Amniotic stem cell (primary cell): ENCODE results near the gene HSF2.
A peak's percentile ranks its signal among the peaks of the same experiment; 100 is the strongest.
"Not testable (repeated sequence)": the region's sequence is repeated elsewhere in the genome, so short reads cannot be mapped to it uniquely, and the experiment has no call there.

Source experiments
- DNase-seq: peaks from one replicate; lab custom pipeline; 2025; lab: John Stamatoyannopoulos, UW

Gene HSF2

DNA sequence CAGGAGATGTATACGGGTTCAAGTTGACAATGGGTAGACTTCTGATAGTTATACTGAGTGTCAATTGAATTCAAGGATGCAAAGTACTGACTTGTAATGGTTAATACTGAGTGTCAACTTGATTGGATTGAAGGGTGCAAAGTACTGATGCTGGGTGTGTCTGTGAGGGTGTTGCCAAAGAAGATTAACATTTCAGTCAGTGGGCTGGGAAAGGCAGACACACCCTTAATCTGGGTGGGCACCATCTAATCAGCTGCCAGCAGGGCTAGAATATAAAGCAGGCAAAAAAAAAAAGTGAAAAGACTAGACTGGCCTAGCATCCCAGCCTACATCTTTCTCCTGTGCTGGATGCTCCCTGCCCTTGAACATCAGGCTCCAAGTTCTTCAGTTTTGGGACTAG is 55.7 kb downstream of the HSF2 start:
- not testable (repeated sequence) for DNase-seq

DNA sequence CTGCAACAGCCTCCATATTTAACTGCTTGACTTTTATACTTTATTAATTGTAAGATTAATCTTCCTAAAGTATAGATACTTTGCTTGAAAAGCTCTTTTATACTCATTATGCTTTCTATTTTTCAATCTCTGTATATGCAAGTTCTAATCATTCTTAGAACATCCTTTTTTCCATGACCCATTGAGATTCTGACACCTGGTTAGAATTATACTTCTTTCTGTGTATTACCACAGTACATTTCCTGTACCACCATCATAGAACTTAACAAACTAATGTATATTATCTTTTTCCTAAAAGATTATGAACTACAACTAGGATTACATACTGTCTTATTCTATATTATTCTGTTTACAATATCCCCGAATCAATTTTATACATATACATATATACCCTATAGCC is 58.6 kb downstream of the HSF2 start:
- no peak for DNase-seq

DNA sequence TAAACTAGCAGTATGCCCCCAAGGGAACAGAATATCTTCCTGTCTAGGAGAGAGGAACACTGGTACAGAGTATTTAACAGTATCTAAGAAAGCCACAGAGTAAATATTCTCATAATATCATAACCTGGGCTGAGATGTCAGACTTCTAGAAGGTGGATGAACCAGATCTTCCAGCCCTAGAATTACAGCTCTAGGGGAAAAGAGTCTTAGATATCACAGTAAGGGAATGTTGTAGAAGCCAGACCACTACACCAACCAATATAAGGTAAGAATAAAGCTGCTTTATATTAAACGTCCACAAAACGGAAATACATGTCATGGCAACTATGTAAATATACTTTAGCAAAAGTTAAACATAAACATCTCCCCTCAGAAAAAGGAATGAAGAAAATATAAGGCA is 59.8 kb downstream of the HSF2 start:
- no peak for DNase-seq

DNA sequence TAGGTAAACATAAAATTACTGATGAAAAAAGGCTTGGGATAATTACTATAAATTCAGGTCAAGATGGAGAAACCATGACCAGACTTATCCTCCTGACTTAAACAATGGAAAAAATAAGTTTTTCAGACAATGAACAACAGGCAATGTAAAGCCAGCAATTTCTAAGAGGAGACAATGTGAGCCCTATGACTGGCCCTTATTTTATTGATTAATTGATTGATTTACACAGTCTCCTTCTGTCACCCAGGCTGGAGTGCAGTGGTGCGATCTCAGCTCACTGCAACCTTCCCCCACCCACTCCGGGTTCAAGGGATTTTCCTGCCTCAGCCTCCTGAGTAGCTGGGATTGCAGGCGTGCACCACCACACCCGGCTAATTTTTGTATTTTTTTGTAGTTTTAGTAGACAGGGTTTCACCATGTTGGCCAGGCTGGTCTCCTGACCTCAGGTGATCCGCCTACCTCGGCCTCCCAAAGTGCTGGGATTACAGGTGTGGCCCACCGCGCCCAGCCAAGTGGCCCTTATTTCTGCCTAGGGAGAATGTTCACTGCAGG is 60.5 kb downstream of the HSF2 start:
- DNase-seq = not testable (repeated sequence)

DNA sequence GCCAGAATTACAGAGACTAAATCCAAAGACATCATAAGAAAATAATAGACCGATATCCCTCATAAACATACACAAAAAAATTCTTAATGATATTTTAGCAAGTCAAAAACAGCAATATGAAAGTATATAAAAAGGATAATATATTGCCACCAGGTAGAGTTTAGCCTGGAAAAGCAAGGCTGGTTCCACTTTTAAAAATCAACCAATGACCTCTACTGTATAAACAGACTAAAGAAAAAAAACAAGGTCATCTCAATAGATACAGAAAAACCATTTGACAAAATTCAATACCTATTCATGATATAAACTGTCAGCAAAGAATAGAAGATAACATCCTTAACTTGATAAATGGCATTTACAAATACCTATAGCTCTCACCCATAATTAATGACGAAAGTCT is 62.4 kb downstream of the HSF2 start:
- DNase-seq = no peak

DNA sequence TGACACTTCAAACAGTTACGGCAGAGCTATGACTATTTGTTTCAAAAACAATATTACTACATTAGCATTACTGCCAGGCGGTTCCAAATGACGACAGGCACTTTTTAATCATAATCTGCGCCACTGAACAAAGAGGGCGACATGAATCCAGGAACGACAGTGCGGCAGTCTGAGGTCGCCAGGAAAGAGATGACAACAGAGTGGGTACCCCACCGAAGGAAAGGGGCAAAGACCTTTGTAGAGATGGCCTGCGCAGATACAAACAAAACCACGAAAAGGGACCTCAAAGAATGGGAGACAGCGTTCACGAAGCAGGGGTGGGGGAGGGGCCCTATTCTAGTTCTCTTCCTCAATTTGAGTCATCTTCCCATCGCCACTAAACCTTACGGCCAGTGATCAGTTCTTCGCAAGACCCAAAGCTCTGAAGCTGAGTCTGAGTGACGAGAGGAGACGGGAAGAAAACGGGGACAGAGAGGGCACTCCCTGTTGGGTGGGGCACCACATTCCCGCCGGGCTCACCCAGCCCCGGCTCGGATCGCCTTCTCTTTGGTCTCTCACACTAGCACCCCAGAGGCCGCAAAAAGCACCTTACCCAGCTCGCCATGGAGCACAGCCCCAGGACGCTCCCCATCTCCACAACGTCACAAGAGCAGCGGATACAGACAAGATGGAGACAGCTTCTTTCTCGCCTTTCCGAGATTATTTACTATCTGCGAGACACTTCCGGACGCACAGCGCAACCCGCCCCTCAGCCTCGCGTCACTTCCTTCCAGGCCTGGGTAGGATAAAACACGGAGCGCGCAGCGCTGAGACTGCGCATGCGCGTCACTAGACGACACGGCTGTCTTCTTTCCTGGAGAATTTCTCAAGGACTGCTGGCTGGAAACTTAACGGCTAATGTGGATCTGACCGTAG is 71.9 kb downstream of the HSF2 start, which contains the start of gene SERINC1:
SERINC1 (minus strand) TSS at position 701 of the 915 bp plus-strand sequence; CDS start at position 631, 70 bp downstream.
- peak; percentile 91 for DNase-seq

DNA sequence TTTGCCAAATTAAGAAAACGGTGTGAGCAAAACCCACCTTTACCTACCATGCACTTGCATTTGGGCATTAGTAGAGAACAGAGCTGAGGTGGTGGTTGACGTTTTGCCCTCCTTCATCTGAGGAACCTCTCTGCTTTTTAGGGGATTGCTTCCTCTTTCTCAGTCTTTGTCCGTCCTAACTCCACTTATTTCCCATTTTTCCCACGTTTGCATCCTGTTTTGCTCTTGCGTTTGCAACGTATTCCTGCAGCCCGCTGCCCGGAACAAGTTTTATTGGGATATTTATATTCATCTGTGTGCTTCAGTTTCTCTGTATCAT is 72.5 kb downstream of the HSF2 start:
- no peak for DNase-seq

DNA sequence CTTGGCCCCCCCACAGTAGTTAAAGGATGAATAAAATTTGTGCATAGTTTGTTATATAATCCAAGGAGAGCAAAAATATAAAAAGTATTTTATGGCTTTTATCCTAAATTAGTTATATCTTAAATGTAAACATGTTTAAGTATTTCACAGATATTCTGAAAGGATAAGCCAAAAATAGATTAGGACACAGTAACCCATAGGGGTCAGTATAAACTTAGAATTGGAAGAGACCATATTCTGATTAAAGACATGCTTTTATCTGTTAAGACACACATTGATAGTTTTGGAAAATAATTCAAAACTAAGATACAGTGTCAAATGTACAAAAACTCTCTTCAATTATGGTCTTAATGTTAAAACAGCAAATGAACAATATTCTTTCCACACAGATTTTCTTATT is 76.7 kb downstream of the HSF2 start:
- DNase-seq = no peak

DNA sequence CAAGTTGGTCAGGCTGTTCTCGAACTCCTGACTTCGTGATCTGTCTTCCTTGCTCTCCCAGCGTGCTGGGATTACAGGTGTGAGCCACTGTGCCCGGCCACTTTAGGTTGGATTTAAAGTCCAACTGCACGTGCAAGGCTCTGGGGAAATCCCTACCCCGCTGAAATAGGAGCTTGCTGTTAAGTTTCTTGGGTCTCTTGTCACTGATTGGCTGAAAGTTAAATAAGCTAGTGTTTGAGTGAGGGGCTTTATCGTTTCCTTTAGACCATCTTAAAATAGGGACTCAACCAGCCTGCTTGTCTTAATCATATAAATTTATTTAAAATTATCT is 83.3 kb downstream of the HSF2 start:
- DNase-seq = no peak
